Iris pigment epithelial cell (primary cell): Measurements from ENCODE around the gene RABL3.
"Not testable (repeated sequence)": the region's sequence is repeated elsewhere in the genome, so short reads cannot be mapped to it uniquely, and the experiment has no call there.

Source experiments
- DNase-seq: peaks from one replicate; pipeline ENCODE4 v3.0.0-alpha.2; 2011; ENCODE audit warnings: low read depth

RABL3 gene

GRCh38 chr3:120743556-120744195 lies 1.4 kb upstream of the RABL3 start:
- DNase-seq = no peak

GRCh38 chr3:120742849-120743365 lies 591 bp upstream of the RABL3 start:
- DNase-seq = peak; percentile 66

- no peak for DNase-seq
Observed at GRCh38 chr3:120741837-120742197, 499 bp downstream of the RABL3 start.

GRCh38 chr3:120741320-120741719 lies 996 bp downstream of the RABL3 start:
- no peak for DNase-seq

- not testable (repeated sequence) for DNase-seq
Observed at GRCh38 chr3:120738006-120738405, 4.3 kb downstream of the RABL3 start.

GRCh38 chr3:120730576-120731542 lies 11.5 kb downstream of the RABL3 start:
- no peak for DNase-seq

GRCh38 chr3:120726791-120727190 lies 15.5 kb downstream of the RABL3 start:
- DNase-seq = peak; percentile 33

GRCh38 chr3:120719167-120719834 lies 23.0 kb downstream of the RABL3 start:
- peak; percentile 11 for DNase-seq

- no peak for DNase-seq
Observed at GRCh38 chr3:120713262-120713661, 29.1 kb downstream of the RABL3 start.

- DNase-seq = no peak
Observed at GRCh38 chr3:120710369-120710768, 31.9 kb downstream of the RABL3 start.

- DNase-seq = no peak
Observed at GRCh38 chr3:120708408-120708807, 33.9 kb downstream of the RABL3 start.

- DNase-seq = no peak
Observed at GRCh38 chr3:120706950-120707349, 35.4 kb downstream of the RABL3 start.

GRCh38 chr3:120705884-120706582 lies 36.3 kb downstream of the RABL3 start:
- no peak for DNase-seq

GRCh38 chr3:120699333-120699732 lies 43.0 kb downstream of the RABL3 start:
- DNase-seq = no peak

GRCh38 chr3:120693439-120694171 lies 48.7 kb downstream of the RABL3 start:
- peak; percentile 57 for DNase-seq

GRCh38 chr3:120689395-120689794 lies 52.9 kb downstream of the RABL3 start:
- no peak for DNase-seq

- DNase-seq = peak; percentile 82
Observed at GRCh38 chr3:120688121-120688520, 54.2 kb downstream of the RABL3 start.

- no peak for DNase-seq
Observed at GRCh38 chr3:120685411-120685810, 56.9 kb downstream of the RABL3 start.

- DNase-seq = no peak
Observed at GRCh38 chr3:120684896-120685295, 57.4 kb downstream of the RABL3 start.

- DNase-seq = no peak
Observed at GRCh38 chr3:120683671-120684301, 58.5 kb downstream of the RABL3 start.

- DNase-seq = peak; percentile 30
Observed at GRCh38 chr3:120683213-120683612, 59.1 kb downstream of the RABL3 start.
